GM12878 (cell line): ENCODE data around the gene C11orf42. TPM values are rescaled to one million over a fixed set of nuclear protein-coding genes. Genes with fewer than 3 reads are reported as not detected.

Experiments
- ATAC-seq: fragments of 200-7000 bp; cut with Tn5 transposase; 3 replicates; pipeline ENCODE4 v1.9.1; 2020; ENCODE audit warnings: mild to moderate bottlenecking, moderate library complexity
- BruUV-seq: library from RNA; stranded (reverse); fragments of 400-500 nt; replicated peaks from 2 replicates; lab custom pipeline; 2021; lab: Mats Ljungman, UMichigan
- CTCF ChIA-PET: fragments of 300-600 bp; sonication (Branson Sonifier 250); formaldehyde crosslinking; extraction: SDS; loops from one replicate; lab custom pipeline; 2021; ENCODE audit warnings: inconsistent platforms; lab: Yijun Ruan, JAX
- POLR2A ChIA-PET: fragments of 350-600 bp; formaldehyde crosslinking; extraction: SDS; loops from one replicate; lab custom pipeline; 2021; ENCODE audit warnings: inconsistent platforms; lab: Charles Lee
- RAD21 ChIA-PET: fragments of 300-600 bp; sonication (Branson Sonifier 250); formaldehyde crosslinking; loops from one replicate; lab custom pipeline; 2023; ENCODE audit warnings: antibody characterized with exemption; ENCODE audit not compliant: unreplicated experiment; lab: Charles Lee
- SMC1A ChIA-PET: fragments of 300-600 bp; sonication (Branson Sonifier 250); formaldehyde crosslinking; loops from one replicate; lab custom pipeline; 2023; ENCODE audit not compliant: unreplicated experiment, uncharacterized antibody; lab: Charles Lee
- DNase-seq: peaks from one replicate; pipeline ENCODE4 v3.0.0-alpha.2; 2011; ENCODE audit warnings: low read depth, low spot score
- FAIRE-seq: peaks from 3 replicates; lab custom pipeline; 2011; peaks lifted over from hg19 to GRCh38; lab: Jason Lieb, UNC
- H2AFZ ChIP-seq: 2 replicates; pipeline ENCODE4 v1.6.0; 2011; ENCODE audit warnings: low read depth, low read length, control low read depth; ENCODE audit not compliant: control insufficient read depth
- H3K27ac ChIP-seq: 2 replicates; pipeline ENCODE4 v1.5.1; 2011; ENCODE audit warnings: control low read depth; ENCODE audit not compliant: control insufficient read depth, insufficient read depth
- H3K27me3 ChIP-seq, 2 experiments: replicated peaks in 1 of 2; 2 replicates each; pipeline versions ENCODE4 v1.6.0 to v1.6.1; 2011; ENCODE audit warnings: low read length in 1 of 2; ENCODE audit not compliant: control insufficient read depth in 2 of 2, insufficient read depth in 2 of 2
- H3K36me3 ChIP-seq, 2 experiments: 2 replicates each; pipeline ENCODE4 v1.5.1; 2011; ENCODE audit warnings: low read length in 1 of 2; ENCODE audit not compliant: control insufficient read depth in 2 of 2, insufficient read depth in 2 of 2
- H3K4me1 ChIP-seq: 2 replicates; pipeline ENCODE4 v1.6.1; 2011; ENCODE audit warnings: mild to moderate bottlenecking, low read length, moderate library complexity, mixed read lengths; ENCODE audit not compliant: control insufficient read depth, insufficient read depth
- H3K4me2 ChIP-seq: 2 replicates; pipeline ENCODE4 v1.6.0; 2011; ENCODE audit warnings: control low read depth; ENCODE audit not compliant: control insufficient read depth, insufficient read depth
- H3K4me3 ChIP-seq: fragments of 200-600 bp; sonication (generic); 2 replicates; pipeline ENCODE4 v1.5.1; 2016
- H3K79me2 ChIP-seq: 2 replicates; pipeline ENCODE4 v1.6.0; 2011; ENCODE audit warnings: low read length; ENCODE audit not compliant: control insufficient read depth, insufficient read depth
- H3K9ac ChIP-seq: 2 replicates; pipeline ENCODE4 v1.8.0; 2011; ENCODE audit warnings: low read length, control low read depth, mixed read lengths; ENCODE audit not compliant: control insufficient read depth, insufficient read depth
- H3K9me3 ChIP-seq: replicated peaks from 3 replicates; pipeline ENCODE4 v1.5.1; 2011; ENCODE audit warnings: mild to moderate bottlenecking, low read length; ENCODE audit not compliant: control insufficient read depth, insufficient read depth
- H4K20me1 ChIP-seq: 2 replicates; pipeline ENCODE4 v1.6.0; 2011; ENCODE audit not compliant: control insufficient read depth, insufficient read depth
- PBX3 ChIP-seq: IDR thresholded peaks from 2 replicates; pipeline ENCODE4 v1.6.1; 2011; ENCODE audit warnings: mild to moderate bottlenecking, low read depth, low read length, moderate library complexity; ENCODE audit not compliant: insufficient replicate concordance
- SREBF1 ChIP-seq: IDR thresholded peaks from 2 replicates; pipeline ENCODE4 v1.6.1; 2012; ENCODE audit warnings: mild to moderate bottlenecking, low read length
- in situ Hi-C: fragments of 300-500 bp; cut with MboI; formaldehyde crosslinking; loops from 9 replicates; pipeline ENCODE4 v1.14.3; 2018; ENCODE audit warnings: mixed read lengths
- intact Hi-C: fragments of 100-400 bp; cut with micrococcal nuclease; formaldehyde crosslinking; loops from one replicate; pipeline ENCODE4 v1.14.2; 2022; ENCODE audit not compliant: unreplicated experiment
- polyA plus RNA-seq, 11 experiments: library from polyadenylated mRNA; depleted of rRNA in 4 of 11; unstranded in 6 of 11; stranded (reverse) in 5 of 11; fragments of >200 nt; fragmentation: Nextera tagmentation in 4 of 11; fragmentation: Illumina TruSeq in 1 of 11; extraction: Ambion mirVana in 4 of 11; extraction: Trizol in 1 of 11; gene quantifications; 1 replicate in 1 of 11; 2 replicates in 10 of 11; pipeline versions ENCODE4 v1.2.1 to v1.2.3, GENCODE V29; 2011 to 2016; ENCODE audit warnings: inconsistent platforms in 2 of 11, missing spikeins in 2 of 11, low read depth in 1 of 11
- total RNA-seq, 4 experiments: library from RNA; depleted of rRNA in 3 of 4; stranded (reverse); fragments of >200 nt in 3 of 4; fragmentation: Illumina TruSeq in 1 of 4; extraction: Trizol in 1 of 4; gene quantifications; 2 replicates each; pipeline versions ENCODE4 v1.2.1 to v1.2.3, GENCODE V29; 2013 to 2021
- TF ChIP-seq, protein P1 (sequence below): IDR thresholded peaks from 2 replicates; pipeline ENCODE4 v1.6.1; 2012; ENCODE audit warnings: low read depth, low read length, improper control_type of control experiment

The C11orf42 gene
- total and polyA plus RNA-seq, 10 of the 15 experiments (the other 5 are each of a cell fraction or from before 2014, with no cell fraction given) = 0.19 TPM; not detected in 9

DNA sequence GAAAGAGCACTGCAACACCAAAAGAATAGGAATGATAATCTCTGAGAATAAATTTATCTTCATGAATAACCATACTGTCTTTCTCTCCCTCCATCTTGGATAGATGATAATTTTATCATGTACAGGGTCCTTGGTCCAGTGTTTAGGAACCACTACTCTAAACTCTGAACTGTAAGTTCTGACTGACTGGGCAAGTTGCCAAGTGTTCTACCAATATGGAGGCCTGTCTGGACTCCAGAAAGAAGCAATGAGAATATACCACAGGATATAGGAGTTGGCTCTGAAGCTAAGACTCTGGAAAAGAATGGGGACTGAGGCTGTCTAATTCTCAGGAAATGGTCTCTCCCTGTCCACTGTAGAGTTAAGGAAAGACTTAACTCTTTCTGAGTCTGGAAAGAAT lies 27.5 kb downstream of the C11orf42 start:
- ChIA-PET POLR2A (no interaction called here), CTCF (interaction anchor here (0.6 to 6.7 kb wide), 3 partner anchors 18 to 1452 kb away, joined by 3 to 55 read pairs (median 6); no protein-coding TSS in a partner anchor), SMC1A (interaction anchor here (0.9 to 4.2 kb wide), 2 partner anchors 26 to 28 kb away, joined by 3 to 12 read pairs; partner anchors contain the start of gene C11orf42), RAD21 (no interaction called here)
- FAIRE-seq (no peak), DNase-seq (no peak), ATAC-seq (no peak)
- in situ Hi-C loops (no loop called here), intact Hi-C loops (loop anchor here (10.0 kb wide), 2 partner anchors 252 to 512 kb away; partner anchors contain the start of genes ARFIP2 and TIMM10B)
- Histone ChIP-seq H3K9ac (no peak overlapping the region), H3K9me3 (no peaks in the 10 kb centered on the region; the same call in 2 of the 3 replicates), H4K20me1 (no peaks in the 10 kb centered on the region), H3K27me3 (no peaks in the 10 kb centered on the region), H3K36me3 (no peaks in the 10 kb centered on the region), H3K4me3 (no peak overlapping the region), H3K79me2 (peaks cover 20% of the 10 kb centered on the region), H3K4me1 (peaks cover 3% of the 10 kb centered on the region; the same call in 1 of the 2 replicates), H3K4me2 (peak overlapping the region; percentile 45), H3K27ac (no peak overlapping the region), H2AFZ (no peak overlapping the region)
- no TSS peak for BruUV-seq
- TF ChIP-seq, protein P1, sequence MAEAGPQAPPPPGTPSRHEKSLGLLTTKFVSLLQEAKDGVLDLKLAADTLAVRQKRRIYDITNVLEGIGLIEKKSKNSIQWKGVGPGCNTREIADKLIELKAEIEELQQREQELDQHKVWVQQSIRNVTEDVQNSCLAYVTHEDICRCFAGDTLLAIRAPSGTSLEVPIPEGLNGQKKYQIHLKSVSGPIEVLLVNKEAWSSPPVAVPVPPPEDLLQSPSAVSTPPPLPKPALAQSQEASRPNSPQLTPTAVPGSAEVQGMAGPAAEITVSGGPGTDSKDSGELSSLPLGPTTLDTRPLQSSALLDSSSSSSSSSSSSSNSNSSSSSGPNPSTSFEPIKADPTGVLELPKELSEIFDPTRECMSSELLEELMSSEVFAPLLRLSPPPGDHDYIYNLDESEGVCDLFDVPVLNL = no peak
- TF ChIP-seq SREBF1 (no peak), PBX3 (no peak)
